Central memory CD8-positive, alpha-beta T cell (primary cell): ENCODE data around the gene MAPK1.
"Not testable (repeated sequence)": the region's sequence is repeated elsewhere in the genome, so short reads cannot be mapped to it uniquely, and the experiment has no call there.

ENCODE experiments used
- ATAC-seq: fragments of 150-1000 bp; cut with Tn5 transposase; replicated peaks from 2 replicates; pipeline ENCODE4 v1.10.0; 2022; ENCODE audit warnings: mild to moderate bottlenecking, moderate FRiP score, moderate number of reproducible peaks; ENCODE audit not compliant: poor library complexity, severe bottlenecking; ENCODE audit errors: extremely low read depth
- DNase-seq, 2 donors: peaks; one replicate each; pipeline ENCODE4 v3.0.0; 2021; ENCODE audit warnings: low spot score in 2 of 2
- H3K27ac Mint-ChIP-seq: one replicate; pipeline ENCODE4 v1.8.0; 2022; ENCODE audit warnings: low read depth, mild to moderate bottlenecking, moderate library complexity, mixed read lengths
- H3K27me3 Mint-ChIP-seq: one replicate; pipeline ENCODE4 v1.8.0; 2022; ENCODE audit warnings: mixed read lengths
- H3K36me3 Mint-ChIP-seq: one replicate; pipeline ENCODE4 v1.8.0; 2022; ENCODE audit warnings: mild to moderate bottlenecking, moderate library complexity, mixed read lengths; ENCODE audit not compliant: insufficient read depth
- H3K4me1 Mint-ChIP-seq: one replicate; pipeline ENCODE4 v1.8.0; 2022; ENCODE audit warnings: mixed read lengths
- H3K4me3 Mint-ChIP-seq: one replicate; pipeline ENCODE4 v1.8.0; 2022; ENCODE audit warnings: mild to moderate bottlenecking, moderate library complexity, mixed read lengths
- H3K9me3 Mint-ChIP-seq: one replicate; pipeline ENCODE4 v1.8.0; 2022; ENCODE audit warnings: mixed read lengths

Gene MAPK1

DNA sequence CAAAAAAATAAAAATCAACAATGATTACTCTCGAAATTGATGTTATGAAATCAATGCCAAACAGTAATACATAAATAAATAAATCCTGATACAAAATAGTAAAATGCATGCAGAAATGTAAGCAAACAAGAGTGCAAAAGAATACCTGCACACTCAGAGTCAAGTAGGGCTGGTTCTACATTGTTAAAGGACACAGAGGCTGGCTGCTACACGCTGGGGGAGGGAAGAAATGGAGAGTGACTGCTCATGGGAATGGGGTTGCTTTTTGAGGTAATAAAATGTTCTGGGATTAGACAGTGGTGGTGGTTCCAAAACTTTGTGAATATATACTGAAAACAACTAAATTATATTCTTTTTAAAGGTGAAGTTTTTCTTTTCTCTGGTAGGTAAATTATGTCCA is 32.1 kb downstream of the MAPK1 start:
- Mint-ChIP-seq H3K27me3 (no peaks in the 10 kb centered on the region), H3K4me1 (peaks cover 77% of the 10 kb centered on the region), H3K36me3 (peaks cover 7% of the 10 kb centered on the region), H3K4me3 (no peak overlapping the region), H3K27ac (peak overlapping the region; percentile 77), H3K9me3 (no peaks in the 10 kb centered on the region)
- ATAC-seq, result no peak
- no peak for DNase-seq

- H3K9me3 Mint-ChIP-seq, result no peaks in the 10 kb centered on the region
- H3K27me3 Mint-ChIP-seq, result no peaks in the 10 kb centered on the region
- H3K27ac Mint-ChIP-seq, result peak overlapping the region; percentile 77
- ATAC-seq, result no peak
- H3K4me1 Mint-ChIP-seq, result peaks cover 76% of the 10 kb centered on the region
- no peak overlapping the region for H3K4me3 Mint-ChIP-seq
- DNase-seq, result no peak
- peaks cover 7% of the 10 kb centered on the region for H3K36me3 Mint-ChIP-seq
Observed at GRCh38 chr22:21834869-21835268, 32.6 kb downstream of the MAPK1 start.

DNA sequence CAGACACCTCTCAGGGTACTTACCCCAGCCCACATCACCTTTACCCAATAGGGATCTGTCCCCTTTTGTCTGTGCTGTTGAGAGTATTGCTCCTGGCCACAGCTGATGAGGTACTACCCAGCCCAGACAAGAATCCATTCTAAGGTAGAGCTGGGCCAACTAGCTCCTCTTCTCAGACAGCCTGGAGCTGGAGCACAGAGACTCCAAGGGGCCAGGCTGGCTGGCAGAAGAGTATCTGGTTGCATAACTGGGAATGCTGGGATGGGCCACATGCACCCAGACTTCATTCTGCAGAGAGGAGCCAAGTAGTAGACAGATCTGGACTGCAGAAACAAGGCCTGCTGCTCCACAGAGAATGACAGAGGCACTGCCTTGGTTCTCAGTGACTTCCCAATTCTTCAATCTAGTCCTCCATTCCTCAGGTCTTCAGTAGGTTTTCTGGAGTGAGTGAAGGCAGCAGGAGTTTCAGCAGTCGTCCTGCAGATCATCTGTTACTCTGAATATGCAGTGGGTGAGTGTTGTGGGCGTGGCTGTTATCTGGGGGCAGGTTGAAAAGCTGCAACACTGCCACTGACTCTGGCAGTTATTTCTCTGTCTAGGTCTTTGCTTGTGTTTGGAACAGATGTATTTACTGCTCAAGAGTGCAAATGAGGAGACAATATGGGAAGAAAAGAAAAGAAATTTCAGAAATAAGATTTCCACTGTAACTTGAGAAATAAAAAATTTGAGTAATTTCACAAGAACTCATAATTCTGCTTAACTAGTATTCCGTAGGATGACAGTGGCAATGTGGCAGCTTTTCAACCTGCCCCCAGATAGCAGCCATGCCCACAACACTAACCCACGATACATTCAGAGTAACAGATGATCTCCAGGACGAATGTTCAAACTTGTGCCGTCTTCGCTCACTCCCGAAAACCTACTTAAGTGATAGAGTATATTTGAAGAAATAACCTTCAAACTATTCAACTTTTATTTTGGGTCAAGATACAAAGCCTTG is 34.9 kb downstream of the MAPK1 start:
- Mint-ChIP-seq H3K4me3 (peak overlapping the region; percentile 21), H3K27me3 (no peaks in the 10 kb centered on the region), H3K4me1 (peaks cover 80% of the 10 kb centered on the region), H3K9me3 (no peaks in the 10 kb centered on the region), H3K27ac (peak overlapping the region; percentile 79), H3K36me3 (peaks cover 7% of the 10 kb centered on the region)
- ATAC-seq (peak; percentile 87), DNase-seq (no peak)

GRCh38 chr22:21829523-21829922 is 37.9 kb downstream of the MAPK1 start:
- Mint-ChIP-seq H3K9me3 (no peaks in the 10 kb centered on the region), H3K36me3 (peaks cover 9% of the 10 kb centered on the region), H3K27me3 (no peaks in the 10 kb centered on the region), H3K27ac (peak overlapping the region; percentile 47), H3K4me1 (peaks cover 71% of the 10 kb centered on the region), H3K4me3 (no peak overlapping the region)
- DNase-seq (no peak), ATAC-seq (no peak)

- H3K27ac Mint-ChIP-seq, result peak overlapping the region; percentile 19
- H3K36me3 Mint-ChIP-seq, result peaks cover 11% of the 10 kb centered on the region
- peaks cover 80% of the 10 kb centered on the region for H3K4me1 Mint-ChIP-seq
- ATAC-seq, result no peak
- H3K9me3 Mint-ChIP-seq, result no peaks in the 10 kb centered on the region
- H3K4me3 Mint-ChIP-seq, result peak overlapping the region; percentile 0
- H3K27me3 Mint-ChIP-seq, result no peaks in the 10 kb centered on the region
- no peak for DNase-seq
Observed at GRCh38 chr22:21828268-21828638, 39.2 kb downstream of the MAPK1 start.

DNA sequence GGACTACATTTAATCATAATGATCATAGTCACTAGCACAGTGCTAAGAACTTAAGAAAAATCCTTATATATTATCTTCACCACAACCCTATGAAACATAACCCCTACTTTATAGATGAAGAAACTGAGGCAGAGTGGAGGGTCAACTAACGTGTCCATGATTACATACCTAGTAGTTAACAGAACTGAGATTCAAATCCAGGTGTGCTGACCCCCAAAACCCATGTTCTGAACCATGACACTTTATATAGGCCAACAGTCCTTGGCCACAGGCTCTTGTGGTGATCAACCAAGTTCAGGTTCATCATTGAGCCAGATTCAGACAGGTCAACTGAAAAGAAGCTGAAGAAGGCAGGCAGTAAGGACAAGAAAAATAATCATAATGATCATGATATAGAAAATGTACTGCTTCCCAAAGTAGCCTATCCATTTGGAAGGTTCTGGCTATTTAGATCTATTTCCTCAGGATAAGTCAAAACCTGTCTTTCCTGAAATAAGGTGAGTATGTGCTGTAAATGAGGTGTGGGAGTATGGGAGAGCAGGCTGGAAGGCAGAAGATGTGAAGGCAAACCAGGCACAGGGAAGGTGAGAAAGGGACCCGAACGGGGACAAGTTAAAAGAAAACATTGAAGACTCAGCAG is 39.7 kb downstream of the MAPK1 start:
- peaks cover 80% of the 10 kb centered on the region for H3K4me1 Mint-ChIP-seq

DNA sequence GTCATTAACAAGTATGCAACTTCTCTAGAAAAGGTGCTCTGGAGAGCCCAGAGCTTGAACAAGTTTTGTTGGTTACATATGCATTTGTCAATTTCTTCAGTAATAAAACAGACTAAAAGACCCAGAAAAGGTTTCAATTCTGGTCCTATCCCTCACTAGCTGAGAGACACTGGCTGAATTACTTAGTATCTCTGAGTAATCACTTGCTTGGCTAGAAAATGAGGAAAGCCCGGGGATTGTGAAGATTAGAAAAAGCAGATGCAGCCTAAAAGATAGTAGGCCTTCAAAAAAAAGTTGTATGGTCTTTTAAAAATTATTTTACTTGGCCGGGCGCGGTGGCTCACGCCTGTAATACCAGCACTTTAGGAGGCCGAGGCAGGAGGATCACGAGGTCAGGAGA is 41.2 kb downstream of the MAPK1 start:
- ATAC-seq (no peak), DNase-seq (no peak)
- no peaks in the 10 kb centered on the region for H3K27me3 Mint-ChIP-seq
- no peak overlapping the region for H3K27ac Mint-ChIP-seq
- H3K4me3 Mint-ChIP-seq, result no peak overlapping the region
- peaks cover 81% of the 10 kb centered on the region for H3K4me1 Mint-ChIP-seq
- no peaks in the 10 kb centered on the region for H3K9me3 Mint-ChIP-seq
- peaks cover 6% of the 10 kb centered on the region for H3K36me3 Mint-ChIP-seq

More for the DNA sequence above, 39.7 kb downstream of the MAPK1 start:
- Mint-ChIP-seq H3K36me3 (peaks cover 11% of the 10 kb centered on the region), H3K27me3 (no peaks in the 10 kb centered on the region), H3K27ac (peak overlapping the region; percentile 19), H3K4me3 (peak overlapping the region; percentile 0), H3K9me3 (no peaks in the 10 kb centered on the region)
- no peak for ATAC-seq
- no peak for DNase-seq

- ATAC-seq, H3K9me3 Mint-ChIP-seq, H3K27me3 Mint-ChIP-seq, DNase-seq, H3K36me3 Mint-ChIP-seq: not testable (repeated sequence)
- H3K27ac Mint-ChIP-seq, result peak overlapping the region; percentile 24
- H3K4me3 Mint-ChIP-seq, result peak overlapping the region; percentile 50
- H3K4me1 Mint-ChIP-seq, result peaks cover 79% of the 10 kb centered on the region
Observed at GRCh38 chr22:21824962-21825361, 42.5 kb downstream of the MAPK1 start.

DNA sequence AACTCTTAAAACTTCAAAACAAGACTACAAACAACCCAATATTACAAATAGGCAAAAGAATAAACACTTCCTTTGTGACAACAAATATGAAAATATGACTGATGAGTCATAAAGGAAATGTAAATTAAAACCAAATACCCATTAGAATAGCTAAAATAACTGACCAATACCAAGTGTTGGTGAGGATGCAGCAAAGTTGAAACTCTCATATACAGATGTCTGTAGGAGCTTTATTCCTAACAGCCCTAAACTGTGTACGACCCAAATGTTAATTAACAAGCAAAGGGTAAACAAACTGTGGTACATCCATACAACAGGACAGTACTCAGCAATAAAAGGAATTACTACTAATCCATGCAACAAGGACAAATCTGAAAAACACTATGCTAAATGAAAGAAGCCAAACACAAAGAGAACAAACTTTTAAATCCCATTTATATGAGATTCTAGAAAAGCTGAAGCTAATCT is 43.0 kb downstream of the MAPK1 start:
- Mint-ChIP-seq H3K36me3 (peaks cover 6% of the 10 kb centered on the region), H3K9me3 (no peaks in the 10 kb centered on the region), H3K27me3 (no peaks in the 10 kb centered on the region), H3K4me1 (peaks cover 76% of the 10 kb centered on the region), H3K4me3 (peak overlapping the region; percentile 50), H3K27ac (peak overlapping the region; percentile 24)
- DNase-seq (no peak), ATAC-seq (no peak)

- Mint-ChIP-seq H3K9me3 (no peaks in the 10 kb centered on the region), H3K4me1 (peaks cover 76% of the 10 kb centered on the region), H3K4me3 (peak overlapping the region; percentile 50), H3K27ac (peak overlapping the region; percentile 24), H3K36me3 (peaks cover 6% of the 10 kb centered on the region), H3K27me3 (no peaks in the 10 kb centered on the region)
- DNase-seq, result no peak
- ATAC-seq, result no peak
Observed at GRCh38 chr22:21823740-21824444, 43.6 kb downstream of the MAPK1 start.

- no peak for ATAC-seq
- H3K36me3 Mint-ChIP-seq, result peaks cover 10% of the 10 kb centered on the region
- H3K4me1 Mint-ChIP-seq, result peaks cover 79% of the 10 kb centered on the region
- no peaks in the 10 kb centered on the region for H3K27me3 Mint-ChIP-seq
- DNase-seq, result no peak
- no peak overlapping the region for H3K4me3 Mint-ChIP-seq
- peak overlapping the region; percentile 98 for H3K27ac Mint-ChIP-seq
- no peaks in the 10 kb centered on the region for H3K9me3 Mint-ChIP-seq
Observed at GRCh38 chr22:21819183-21819770, 48.2 kb downstream of the MAPK1 start.
